Testis (tissue), 2 donors: ENCODE results near the gene DNM3.

ENCODE experiments used
- POLR2A ChIP-seq: fragments of 450-650 bp; IDR thresholded peaks from one replicate; pipeline ENCODE4 v1.6.1; 2017; ENCODE audit warnings: antibody characterized with exemption, mild to moderate bottlenecking, moderate library complexity
- TF ChIP-seq, protein P1 (sequence below), 3 experiments: fragments of 450-650 bp in 2 of 3; fragments of 200-600 bp in 1 of 3; sonication (generic) in 1 of 3; IDR thresholded peaks; one replicate each; pipeline ENCODE4 v1.5.1; 2016 to 2019; ENCODE audit warnings: antibody characterized with exemption in 3 of 3, mild to moderate bottlenecking in 2 of 3, moderate library complexity in 1 of 3

DNA sequence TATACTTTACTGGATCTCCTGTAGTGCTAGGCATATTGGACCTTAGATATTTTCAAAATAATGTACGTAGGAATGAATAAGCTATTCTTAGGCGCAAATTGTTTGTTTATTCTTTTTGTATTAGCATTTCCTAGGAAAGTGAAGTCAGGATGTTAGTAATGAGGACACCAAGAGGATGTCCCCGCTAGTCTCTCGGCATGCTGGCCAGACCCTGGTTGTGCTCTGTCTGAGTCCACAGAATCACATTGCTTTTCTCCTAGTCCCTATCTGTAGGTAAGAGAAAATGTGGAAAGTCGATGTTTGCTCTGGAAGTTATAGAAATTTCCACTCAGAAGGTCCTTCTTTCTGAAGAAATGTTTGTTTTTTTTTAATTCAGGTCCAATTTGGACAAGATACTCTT lies 31.1 kb downstream of the DNM3 start:
- TF ChIP-seq POLR2A: no peak
- TF ChIP-seq, protein P1, sequence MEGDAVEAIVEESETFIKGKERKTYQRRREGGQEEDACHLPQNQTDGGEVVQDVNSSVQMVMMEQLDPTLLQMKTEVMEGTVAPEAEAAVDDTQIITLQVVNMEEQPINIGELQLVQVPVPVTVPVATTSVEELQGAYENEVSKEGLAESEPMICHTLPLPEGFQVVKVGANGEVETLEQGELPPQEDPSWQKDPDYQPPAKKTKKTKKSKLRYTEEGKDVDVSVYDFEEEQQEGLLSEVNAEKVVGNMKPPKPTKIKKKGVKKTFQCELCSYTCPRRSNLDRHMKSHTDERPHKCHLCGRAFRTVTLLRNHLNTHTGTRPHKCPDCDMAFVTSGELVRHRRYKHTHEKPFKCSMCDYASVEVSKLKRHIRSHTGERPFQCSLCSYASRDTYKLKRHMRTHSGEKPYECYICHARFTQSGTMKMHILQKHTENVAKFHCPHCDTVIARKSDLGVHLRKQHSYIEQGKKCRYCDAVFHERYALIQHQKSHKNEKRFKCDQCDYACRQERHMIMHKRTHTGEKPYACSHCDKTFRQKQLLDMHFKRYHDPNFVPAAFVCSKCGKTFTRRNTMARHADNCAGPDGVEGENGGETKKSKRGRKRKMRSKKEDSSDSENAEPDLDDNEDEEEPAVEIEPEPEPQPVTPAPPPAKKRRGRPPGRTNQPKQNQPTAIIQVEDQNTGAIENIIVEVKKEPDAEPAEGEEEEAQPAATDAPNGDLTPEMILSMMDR (IDR thresholded peaks at IDR 0.05): no peak
